Measurements from ENCODE around the gene MYO9B.
A peak's percentile ranks its signal among the peaks of the same experiment; 100 is the strongest.
"Not testable (repeated sequence)": the region's sequence is repeated elsewhere in the genome, so short reads cannot be mapped to it uniquely, and the experiment has no call there.

MYO9B gene

DNA sequence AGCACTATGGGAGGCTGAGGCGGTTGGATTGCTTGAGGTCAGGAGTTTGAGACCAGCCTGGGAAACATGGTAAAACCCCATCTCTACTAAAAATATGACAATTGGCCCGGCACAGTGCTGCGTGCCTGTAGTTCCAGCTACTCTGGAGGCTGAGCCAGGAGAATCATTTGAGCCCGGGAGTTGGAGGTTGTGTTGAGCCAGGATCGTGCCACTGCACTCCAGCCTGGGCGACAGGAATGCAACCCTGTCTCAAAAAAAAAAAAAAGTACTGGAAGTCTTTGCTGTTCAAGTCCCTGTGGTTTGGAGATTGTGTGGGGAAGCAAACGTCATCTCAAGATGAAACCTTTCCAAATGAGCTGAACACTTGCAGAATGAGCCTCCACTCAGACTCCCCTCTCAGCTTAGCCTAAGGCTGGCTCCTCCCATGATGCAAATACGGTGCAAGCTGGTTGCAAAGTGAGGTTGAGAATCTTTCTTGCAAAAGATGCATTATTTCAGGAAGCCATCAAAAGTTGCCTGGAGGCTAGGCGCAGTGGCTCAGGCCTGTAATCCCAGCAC lies 46.2 kb downstream of the MYO9B start:
- no peak for DNase-seq

- DNase-seq: no peak
Observed at GRCh38 chr19:17123041-17123440, 47.5 kb downstream of the MYO9B start.

- DNase-seq: no peak
Observed at GRCh38 chr19:17124025-17124424, 48.4 kb downstream of the MYO9B start.

- no peak for DNase-seq
Observed at GRCh38 chr19:17125062-17125727, 49.6 kb downstream of the MYO9B start.

GRCh38 chr19:17125728-17126677 lies 50.4 kb downstream of the MYO9B start:
- peak; percentile 86 for DNase-seq

GRCh38 chr19:17127671-17128070 lies 52.1 kb downstream of the MYO9B start:
- no peak for DNase-seq

DNA sequence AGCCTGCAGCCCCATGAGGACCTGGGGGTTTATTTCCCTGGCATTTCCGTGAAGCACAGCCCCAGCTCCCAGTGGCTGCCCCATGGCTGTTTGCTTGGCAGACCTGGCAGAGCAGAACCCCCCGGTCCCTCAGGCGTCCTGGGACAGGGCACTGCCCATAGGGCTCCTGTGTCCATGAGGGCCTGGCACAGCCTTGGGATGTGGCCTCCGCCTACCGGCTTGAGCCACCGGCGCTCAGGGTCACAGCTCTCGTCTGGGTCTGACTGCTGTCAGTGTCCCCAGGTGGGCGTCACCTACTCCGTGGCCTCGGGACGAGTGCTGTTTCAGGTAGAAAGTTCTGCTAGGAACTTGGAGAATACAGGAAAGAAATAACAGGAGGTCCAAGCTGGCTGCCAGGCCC lies 52.8 kb downstream of the MYO9B start:
- no peak for DNase-seq

GRCh38 chr19:17128820-17129219 lies 53.2 kb downstream of the MYO9B start:
- DNase-seq: no peak

DNA sequence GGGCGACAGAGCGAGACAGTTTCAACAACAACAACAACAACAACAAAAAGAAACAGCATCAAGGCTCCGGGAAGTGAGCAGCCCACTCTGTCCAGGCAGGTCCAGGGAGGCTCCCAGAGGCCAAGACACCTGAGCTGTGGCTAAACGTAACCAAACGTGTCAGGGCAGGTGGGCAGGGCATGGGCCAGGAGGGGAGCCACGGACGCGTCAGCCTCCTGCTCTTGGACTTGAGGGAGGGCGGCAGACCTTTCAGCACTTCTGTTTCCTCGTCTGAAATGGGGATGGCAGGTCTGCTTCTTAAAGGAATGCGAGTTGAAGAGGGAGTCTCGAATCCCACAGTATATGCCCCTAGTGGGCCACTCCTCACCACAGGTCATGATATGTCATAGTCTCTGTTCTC lies 53.8 kb downstream of the MYO9B start:
- DNase-seq: no peak

DNA sequence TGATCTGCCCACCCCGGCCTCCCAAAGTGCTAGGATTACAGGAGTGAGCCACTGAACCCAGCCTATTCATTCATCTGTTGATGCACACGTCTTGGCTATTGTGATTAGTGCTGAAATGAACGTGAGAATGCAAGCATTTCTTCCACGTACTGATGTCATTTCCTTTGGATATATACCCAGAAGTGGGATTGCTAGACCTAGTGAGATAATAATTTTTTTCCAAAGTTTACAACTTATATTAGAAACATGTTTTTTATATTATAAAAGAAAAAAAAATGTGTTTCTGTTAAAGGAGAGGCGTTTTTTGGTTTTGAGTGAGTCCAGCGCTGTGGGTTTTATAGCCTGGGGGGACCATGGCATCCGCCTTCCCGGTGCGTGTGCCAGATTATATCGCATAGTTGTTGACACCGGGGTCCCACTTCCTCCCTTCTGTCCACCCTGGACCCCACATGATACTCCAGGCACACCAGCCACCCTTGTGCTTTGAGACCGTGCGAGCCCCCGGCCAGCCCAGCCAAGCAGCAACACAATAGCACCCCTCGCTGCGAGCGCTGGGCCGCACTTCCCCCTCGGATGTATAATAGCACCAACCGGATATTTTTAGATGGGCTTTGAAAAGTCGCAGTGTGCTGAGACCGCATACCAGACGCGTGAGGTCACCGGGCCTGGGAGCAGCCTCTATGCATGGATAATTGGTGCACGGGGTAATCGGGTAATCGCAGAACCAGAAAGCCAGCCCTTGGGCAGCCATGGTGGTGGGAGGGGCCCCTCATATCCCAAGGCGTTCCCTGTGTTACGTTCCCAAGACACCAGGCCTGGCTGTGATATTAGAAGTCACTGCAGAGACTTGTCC lies 59.6 kb downstream of the MYO9B start:
- peak; percentile 74 for DNase-seq

GRCh38 chr19:17136021-17136420 lies 60.4 kb downstream of the MYO9B start:
- DNase-seq: no peak

DNA sequence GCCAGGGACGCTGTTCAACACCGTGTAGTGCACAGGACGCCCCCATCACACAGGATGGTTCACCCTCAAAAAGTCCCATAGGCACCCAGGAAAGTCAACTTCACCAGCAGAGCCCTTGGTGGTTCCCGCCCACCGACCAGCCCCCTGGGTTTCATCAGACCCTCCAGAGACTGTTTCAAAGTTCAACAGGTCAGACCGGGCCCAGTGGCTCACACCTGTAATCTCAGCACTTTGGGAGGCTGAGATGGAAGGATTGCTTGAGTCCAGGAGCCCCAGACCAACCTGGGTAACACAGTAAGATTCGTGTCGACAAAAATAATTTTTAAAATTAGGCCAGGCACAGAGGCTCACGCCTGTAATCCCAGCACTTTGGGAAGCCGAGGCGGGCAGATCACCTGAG lies 61.0 kb downstream of the MYO9B start:
- DNase-seq: no peak

DNA sequence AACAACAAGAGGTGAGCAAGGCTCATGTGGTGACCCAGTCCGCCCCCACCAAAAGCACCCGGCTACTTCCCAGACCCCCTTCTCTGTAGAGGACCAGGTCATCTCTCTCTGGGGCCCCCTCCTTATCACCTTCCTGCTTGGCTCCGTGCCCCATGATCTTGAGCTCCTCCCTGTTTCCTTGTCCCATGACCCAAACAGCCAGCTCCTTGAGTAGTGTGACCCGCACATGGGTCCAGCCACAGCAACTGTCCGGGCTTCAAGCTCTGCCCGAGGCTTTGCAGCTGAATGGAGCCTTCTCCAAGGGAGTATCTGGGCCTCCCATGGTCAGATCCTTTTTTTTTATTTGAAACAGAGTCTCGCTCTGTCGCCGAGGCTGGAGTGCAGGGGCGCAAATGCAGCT lies 61.8 kb downstream of the MYO9B start:
- no peak for DNase-seq

DNA sequence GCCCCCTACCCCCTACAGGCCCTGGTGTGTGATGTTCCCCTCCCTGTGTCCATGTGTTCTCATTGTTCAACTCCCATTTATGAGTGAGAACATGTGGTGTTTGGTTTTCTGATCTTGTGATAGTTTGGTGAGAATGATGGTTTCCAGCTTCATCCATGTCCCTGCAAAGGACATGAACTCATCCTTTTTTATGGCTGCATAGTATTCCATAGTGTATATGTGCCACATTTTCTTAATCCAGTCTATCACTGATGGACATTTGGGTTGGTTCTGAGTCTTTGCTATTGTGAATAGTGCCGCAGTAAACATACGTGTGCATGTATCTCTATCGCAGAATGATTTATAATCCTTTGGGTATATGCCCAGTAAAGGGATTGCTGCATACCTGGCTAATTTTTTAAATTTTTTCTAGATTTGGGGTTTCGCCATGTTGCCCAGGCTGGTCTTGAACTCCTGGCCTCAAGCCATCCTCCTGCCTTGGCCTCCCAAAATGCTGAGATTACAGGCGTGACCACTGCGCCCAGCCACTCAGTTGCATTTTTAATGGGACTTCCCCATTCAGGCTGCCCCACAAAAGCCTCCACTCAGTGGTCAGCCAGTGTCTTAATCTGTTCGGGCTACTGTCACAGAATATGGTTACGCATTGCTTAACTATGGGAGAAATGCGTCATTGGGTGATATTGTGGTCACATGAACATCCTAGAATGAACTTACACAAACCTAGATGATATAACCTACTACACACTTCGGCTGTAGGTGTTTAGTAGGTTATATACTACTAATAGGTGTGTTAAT lies 62.7 kb downstream of the MYO9B start:
- DNase-seq: peak; percentile 67

- no peak for DNase-seq
Observed at GRCh38 chr19:17138937-17139598, 63.5 kb downstream of the MYO9B start.

DNA sequence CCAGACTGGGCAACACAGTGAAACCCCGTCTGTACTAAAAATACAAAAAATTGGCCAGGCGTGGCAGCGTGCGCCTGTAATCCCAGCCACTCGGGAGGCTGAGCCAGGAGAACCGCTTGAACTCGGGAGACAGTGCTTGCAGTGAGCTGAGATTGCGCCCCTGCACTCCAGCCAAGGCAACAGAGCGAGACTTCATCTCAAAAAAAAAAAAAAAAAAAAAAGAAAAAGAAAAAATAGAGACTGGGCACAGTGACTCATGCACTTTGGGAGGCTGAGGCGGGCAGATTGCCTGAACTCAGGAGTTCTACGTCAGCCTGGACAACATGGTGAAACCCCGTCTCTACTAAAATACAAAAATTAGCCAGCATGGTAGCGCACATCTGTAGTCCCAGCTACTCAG lies 69.2 kb downstream of the MYO9B start:
- DNase-seq: not testable (repeated sequence)

- no peak for DNase-seq
Observed at GRCh38 chr19:17145546-17146497, 70.2 kb downstream of the MYO9B start.

GRCh38 chr19:17148130-17148529 lies 72.6 kb downstream of the MYO9B start:
- DNase-seq: no peak

GRCh38 chr19:17149393-17150135 lies 74.0 kb downstream of the MYO9B start:
- DNase-seq: no peak

DNA sequence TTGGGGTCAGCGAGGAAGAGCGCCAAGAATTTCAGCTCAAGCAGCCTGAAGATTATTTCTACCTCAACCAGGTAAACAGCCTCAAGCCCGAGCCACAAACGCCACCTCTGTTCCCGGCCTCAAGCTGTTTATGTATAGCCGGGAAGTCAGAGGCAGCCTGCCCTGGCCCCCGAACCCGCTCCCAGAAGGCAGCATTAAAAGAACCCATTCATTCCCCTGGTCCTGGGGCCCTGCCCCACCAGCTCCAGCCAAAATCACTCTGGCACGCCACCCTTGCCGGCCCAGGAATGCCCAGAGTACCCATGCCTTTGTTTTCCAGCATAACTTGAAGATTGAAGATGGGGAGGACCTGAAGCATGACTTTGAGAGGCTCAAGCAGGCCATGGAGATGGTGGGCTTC lies 78.4 kb downstream of the MYO9B start:
- no peak for DNase-seq

Data from CD4-positive, alpha-beta T cell treated with Interleukin-15 for 1 hour (primary cell).